DOHH2 (cell line): ENCODE data around the gene PHLPP1.

ENCODE experiments used
- H3F3A ChIP-seq: fragments of 200-600 bp; sonication (generic), shearing (Covaris generic); 2 replicates; pipeline ENCODE4 v1.6.0; 2016; ENCODE audit warnings: antibody characterized with exemption, mild to moderate bottlenecking; ENCODE audit not compliant: control insufficient read depth, insufficient read depth
- H3K27ac ChIP-seq: fragments of 200-600 bp; sonication (generic); 2 replicates; pipeline ENCODE4 v1.5.1; 2014; ENCODE audit warnings: low read depth, mild to moderate bottlenecking, low read length, moderate library complexity
- H3K27me3 ChIP-seq: fragments of 200-600 bp; sonication (generic); 2 replicates; pipeline ENCODE4 v1.6.1; 2014; ENCODE audit warnings: mild to moderate bottlenecking, low read length, mixed read lengths; ENCODE audit not compliant: control insufficient read depth
- H3K36me3 ChIP-seq: fragments of 200-600 bp; sonication (generic); 2 replicates; pipeline ENCODE4 v1.6.1; 2014; ENCODE audit warnings: mild to moderate bottlenecking, low read length, moderate library complexity, mixed read lengths; ENCODE audit not compliant: control insufficient read depth
- H3K4me1 ChIP-seq: fragments of 200-600 bp; sonication (generic); 2 replicates; pipeline ENCODE4 v1.6.1; 2014; ENCODE audit warnings: mild to moderate bottlenecking, low read length, mixed read lengths; ENCODE audit not compliant: control insufficient read depth
- H3K4me2 ChIP-seq: fragments of 200-600 bp; sonication (generic); 2 replicates; pipeline ENCODE4 v1.6.0; 2014; ENCODE audit warnings: mild to moderate bottlenecking, low read length, moderate library complexity
- H3K4me3 ChIP-seq: fragments of 200-600 bp; sonication (generic); 2 replicates; pipeline ENCODE4 v1.5.1; 2014; ENCODE audit warnings: mild to moderate bottlenecking, low read length, mixed read lengths
- H3K79me2 ChIP-seq: fragments of 200-600 bp; sonication (generic); 2 replicates; pipeline ENCODE4 v1.6.1; 2014; ENCODE audit warnings: mild to moderate bottlenecking, low read length, mixed read lengths; ENCODE audit not compliant: control insufficient read depth
- H3K9me2 ChIP-seq: fragments of 200-600 bp; sonication (generic); replicated peaks from 2 replicates; pipeline ENCODE4 v1.6.1; 2014; ENCODE audit warnings: mild to moderate bottlenecking, low read length, mixed read lengths; ENCODE audit not compliant: control insufficient read depth
- H3K9me3 ChIP-seq: fragments of 200-600 bp; sonication (generic); 2 replicates; pipeline ENCODE4 v1.6.1; 2014; ENCODE audit warnings: antibody characterized with exemption, low read length, mixed read lengths; ENCODE audit not compliant: control insufficient read depth, insufficient read depth
- H4K20me1 ChIP-seq: fragments of 200-600 bp; sonication (generic); 2 replicates; pipeline ENCODE4 v1.6.0; 2014; ENCODE audit warnings: low read depth, mild to moderate bottlenecking, antibody characterized with exemption, low read length, moderate library complexity; ENCODE audit not compliant: control insufficient read depth, insufficient read depth
- EZH2phosphoT487 ChIP-seq: fragments of 200-600 bp; sonication (generic); IDR thresholded peaks from 2 replicates; pipeline ENCODE4 v1.6.1; 2017; ENCODE audit warnings: borderline replicate concordance, mild to moderate bottlenecking, antibody characterized with exemption, low read length, moderate library complexity, mixed read lengths
- TF ChIP-seq, protein P1 (sequence below): fragments of 200-600 bp; sonication (generic); IDR thresholded peaks from one replicate; pipeline ENCODE4 v1.5.1; 2014; ENCODE audit warnings: antibody characterized with exemption, mild to moderate bottlenecking, low read depth, low read length; ENCODE audit not compliant: poor library complexity, severe bottlenecking

PHLPP1 gene

DNA sequence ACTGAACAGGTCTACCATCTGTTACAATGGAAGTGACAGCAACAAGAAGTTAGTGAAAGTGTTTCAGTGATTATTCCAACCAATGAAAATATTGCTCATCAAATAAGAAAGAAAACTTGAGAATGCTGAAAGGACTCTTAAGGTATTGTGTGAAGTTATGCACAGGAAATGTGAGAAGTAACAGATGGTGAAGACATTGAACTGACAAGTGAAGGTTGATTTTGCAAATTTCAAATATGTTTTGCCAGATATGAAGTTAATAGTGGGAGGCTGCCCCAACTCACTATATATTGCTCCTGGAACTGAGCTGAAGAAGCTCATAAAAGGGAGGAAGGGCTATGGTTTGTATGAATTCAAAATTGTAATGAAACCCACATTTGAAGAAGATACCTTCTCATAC is 97.5 kb downstream of the PHLPP1 start:
- Histone ChIP-seq H3K27me3 (no peaks in the 10 kb centered on the region), H3K36me3 (no peaks in the 10 kb centered on the region), H3K79me2 (peaks cover 34% of the 10 kb centered on the region), H3K9me3 (no peaks in the 10 kb centered on the region), H3K4me3 (no peak overlapping the region), H3K4me1 (peaks cover 25% of the 10 kb centered on the region), H3K4me2 (no peak overlapping the region), H3K27ac (no peak overlapping the region), H3K9me2 (no peaks in the 10 kb centered on the region), H3F3A (0 out of 2 replicates have a peak, but pooled peaks cover 3% of the 10 kb centered on the region), H4K20me1 (no peaks in the 10 kb centered on the region)
- TF ChIP-seq, protein P1, sequence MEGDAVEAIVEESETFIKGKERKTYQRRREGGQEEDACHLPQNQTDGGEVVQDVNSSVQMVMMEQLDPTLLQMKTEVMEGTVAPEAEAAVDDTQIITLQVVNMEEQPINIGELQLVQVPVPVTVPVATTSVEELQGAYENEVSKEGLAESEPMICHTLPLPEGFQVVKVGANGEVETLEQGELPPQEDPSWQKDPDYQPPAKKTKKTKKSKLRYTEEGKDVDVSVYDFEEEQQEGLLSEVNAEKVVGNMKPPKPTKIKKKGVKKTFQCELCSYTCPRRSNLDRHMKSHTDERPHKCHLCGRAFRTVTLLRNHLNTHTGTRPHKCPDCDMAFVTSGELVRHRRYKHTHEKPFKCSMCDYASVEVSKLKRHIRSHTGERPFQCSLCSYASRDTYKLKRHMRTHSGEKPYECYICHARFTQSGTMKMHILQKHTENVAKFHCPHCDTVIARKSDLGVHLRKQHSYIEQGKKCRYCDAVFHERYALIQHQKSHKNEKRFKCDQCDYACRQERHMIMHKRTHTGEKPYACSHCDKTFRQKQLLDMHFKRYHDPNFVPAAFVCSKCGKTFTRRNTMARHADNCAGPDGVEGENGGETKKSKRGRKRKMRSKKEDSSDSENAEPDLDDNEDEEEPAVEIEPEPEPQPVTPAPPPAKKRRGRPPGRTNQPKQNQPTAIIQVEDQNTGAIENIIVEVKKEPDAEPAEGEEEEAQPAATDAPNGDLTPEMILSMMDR, result no peak
- TF ChIP-seq EZH2phosphoT487, result no peak

DNA sequence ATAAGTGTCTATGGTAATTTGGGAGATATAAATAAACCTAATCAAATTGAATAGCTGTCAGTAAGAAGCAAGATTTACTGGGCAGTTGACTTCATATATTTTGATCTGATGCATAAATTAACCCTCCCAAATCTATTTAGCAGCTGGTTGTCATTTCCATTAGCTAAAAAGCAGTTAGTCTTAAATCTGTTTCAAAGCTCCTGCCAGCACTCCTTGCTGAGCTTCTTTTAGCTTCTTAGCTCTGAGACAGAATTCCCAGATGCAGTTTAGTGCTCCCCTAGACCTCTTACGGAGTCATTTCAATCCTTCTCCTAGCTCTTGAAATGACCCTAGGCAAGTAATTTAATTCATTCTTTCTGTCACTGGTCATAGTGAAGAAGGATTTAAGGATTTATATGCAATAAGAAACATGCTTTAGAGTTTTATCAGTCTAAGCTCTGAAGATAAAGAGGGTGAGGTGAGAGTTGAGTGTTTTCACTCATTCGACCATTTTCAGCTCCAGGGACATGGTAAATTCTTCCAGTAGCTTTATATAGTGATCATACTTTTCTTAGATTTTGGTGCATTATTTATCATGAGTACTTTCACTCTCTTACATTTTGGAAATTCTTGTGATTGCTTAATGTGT is 98.9 kb downstream of the PHLPP1 start:
- H3K4me1 ChIP-seq, result peaks cover 25% of the 10 kb centered on the region
- H3K4me3 ChIP-seq, result no peak overlapping the region
- H3K79me2 ChIP-seq, result peaks cover 28% of the 10 kb centered on the region
- H3K36me3 ChIP-seq, result no peaks in the 10 kb centered on the region
- H3K9me2 ChIP-seq, result no peaks in the 10 kb centered on the region
- no peaks in the 10 kb centered on the region for H3K9me3 ChIP-seq
- no peak overlapping the region for H3K4me2 ChIP-seq
- H3K27ac ChIP-seq, result no peak overlapping the region
- H3K27me3 ChIP-seq, result no peaks in the 10 kb centered on the region
- TF ChIP-seq EZH2phosphoT487, result no peak
- TF ChIP-seq, protein P1, result no peak
- 0 out of 2 replicates have a peak, but pooled peaks cover 3% of the 10 kb centered on the region for H3F3A ChIP-seq
- peaks cover 3% of the 10 kb centered on the region; the same call in 1 of the 2 replicates for H4K20me1 ChIP-seq

DNA sequence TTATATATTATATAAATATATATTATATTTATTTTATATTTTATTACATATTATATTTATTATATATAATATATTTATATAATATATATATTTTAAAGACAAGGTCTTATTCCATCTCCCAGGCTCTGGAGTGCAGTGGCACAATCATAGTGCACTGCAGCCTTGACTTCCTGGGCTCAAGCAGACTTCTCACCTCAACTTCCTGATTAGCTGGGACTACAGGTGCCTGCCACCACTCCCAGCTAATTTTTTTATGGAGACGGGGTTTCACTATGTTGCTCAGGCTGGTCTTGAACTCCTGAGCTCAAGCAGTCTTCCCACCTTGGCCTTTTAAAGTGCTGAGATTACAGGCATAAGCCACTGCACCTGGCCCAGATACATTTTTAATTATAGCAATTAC is 110.0 kb downstream of the PHLPP1 start:
- Histone ChIP-seq H3K4me1 (peaks cover 21% of the 10 kb centered on the region), H3K27ac (no peak overlapping the region), H3K4me3 (no peak overlapping the region), H3F3A (peaks cover 3% of the 10 kb centered on the region; the same call in 1 of the 2 replicates), H3K9me3 (no peaks in the 10 kb centered on the region), H3K9me2 (no peaks in the 10 kb centered on the region), H3K36me3 (peaks cover 6% of the 10 kb centered on the region), H3K79me2 (peaks cover 29% of the 10 kb centered on the region), H4K20me1 (no peaks in the 10 kb centered on the region; the same call in 1 of the 2 replicates), H3K4me2 (no peak overlapping the region), H3K27me3 (no peaks in the 10 kb centered on the region)
- TF ChIP-seq, protein P1, result no peak
- no peak for TF ChIP-seq EZH2phosphoT487
